ENCODE data around the gene IKZF4.
"Not testable (repeated sequence)": the region's sequence is repeated elsewhere in the genome, so short reads cannot be mapped to it uniquely, and the experiment has no call there.

Gene IKZF4

GRCh38 chr12:56040151-56040550, 19.3 kb downstream of the IKZF4 start:
- DNase-seq (ENCODE audit: low spot score), result no peak

GRCh38 chr12:56040963-56041551, 20.2 kb downstream of the IKZF4 start:
- DNase-seq (ENCODE audit: low spot score), result no peak

GRCh38 chr12:56041552-56042429, 20.9 kb downstream of the IKZF4 start, which contains the start of gene RPS26:
RPS26 (plus strand) TSS chr12:56041918; CDS start chr12:56042167, 249 bp downstream.
- DNase-seq (ENCODE audit: low spot score), result peak; percentile 100

GRCh38 chr12:56042430-56042813, 21.6 kb downstream of the IKZF4 start:
- DNase-seq (ENCODE audit: low spot score), result not testable (repeated sequence)

- DNase-seq (ENCODE audit: low spot score), result no peak
Measured at GRCh38 chr12:56042843-56043242, 22.0 kb downstream of the IKZF4 start.

GRCh38 chr12:56046027-56046780, 25.4 kb downstream of the IKZF4 start:
- DNase-seq (ENCODE audit: low spot score), result no peak

GRCh38 chr12:56053407-56053893, 32.6 kb downstream of the IKZF4 start:
- DNase-seq (ENCODE audit: low spot score), result no peak

- peak; percentile 65 for DNase-seq (ENCODE audit: low spot score)
Measured at GRCh38 chr12:56059964-56060363, 39.1 kb downstream of the IKZF4 start.

GRCh38 chr12:56061982-56062381, 41.1 kb downstream of the IKZF4 start:
- DNase-seq (ENCODE audit: low spot score), result no peak

- DNase-seq (ENCODE audit: low spot score), result no peak
Measured at GRCh38 chr12:56062996-56063395, 42.2 kb downstream of the IKZF4 start.

- DNase-seq (ENCODE audit: low spot score), result no peak
Measured at GRCh38 chr12:56071648-56072047, 50.8 kb downstream of the IKZF4 start.

- no peak for DNase-seq (ENCODE audit: low spot score)
Measured at GRCh38 chr12:56074396-56074795, 53.6 kb downstream of the IKZF4 start.

- DNase-seq (ENCODE audit: low spot score), result not testable (repeated sequence)
Measured at GRCh38 chr12:56077966-56078365, 57.1 kb downstream of the IKZF4 start.

GRCh38 chr12:56078427-56078826, 57.6 kb downstream of the IKZF4 start:
- DNase-seq (ENCODE audit: low spot score), result no peak

GRCh38 chr12:56078931-56079722, 58.3 kb downstream of the IKZF4 start:
- DNase-seq (ENCODE audit: low spot score), result peak; percentile 93

GRCh38 chr12:56079723-56080555, 59.1 kb downstream of the IKZF4 start, which contains the start of gene ERBB3:
ERBB3 (plus strand) TSS chr12:56080165; CDS start chr12:56080301, 136 bp downstream.
- peak; percentile 87 for DNase-seq (ENCODE audit: low spot score)

- no peak for DNase-seq (ENCODE audit: low spot score)
Measured at GRCh38 chr12:56080556-56081138, 59.8 kb downstream of the IKZF4 start.

GRCh38 chr12:56081393-56082347, 60.8 kb downstream of the IKZF4 start:
- no peak for DNase-seq (ENCODE audit: low spot score)

GRCh38 chr12:56082382-56082781, 61.5 kb downstream of the IKZF4 start:
- DNase-seq (ENCODE audit: low spot score), result no peak

Measured in RKO (cell line).